MM.1S (cell line): ENCODE results near the gene MAGEF1.

ENCODE experiments used
- DNase-seq: peaks from one replicate; pipeline ENCODE4 v3.0.0-alpha.2; 2015
- H2AFZ ChIP-seq: fragments of 300-600 bp; sonication (generic); 2 replicates; pipeline ENCODE4 v1.6.0; 2016; ENCODE audit warnings: antibody characterized with exemption, low read length
- H3F3A ChIP-seq: fragments of 300-600 bp; sonication (generic); 2 replicates; pipeline ENCODE4 v1.6.1; 2016; ENCODE audit warnings: mild to moderate bottlenecking, antibody characterized with exemption, low read length, moderate library complexity, mixed read lengths; ENCODE audit not compliant: insufficient read depth
- H3K27ac ChIP-seq: fragments of 300-600 bp; sonication (generic); 2 replicates; pipeline ENCODE4 v1.5.1; 2016; ENCODE audit warnings: mild to moderate bottlenecking, low read length
- H3K27me3 ChIP-seq: fragments of 300-600 bp; sonication (generic); replicated peaks from 2 replicates; pipeline ENCODE4 v1.6.0; 2016; ENCODE audit warnings: low read length; ENCODE audit not compliant: insufficient read depth
- H3K36me3 ChIP-seq: fragments of 300-600 bp; sonication (generic); replicated peaks from 2 replicates; pipeline ENCODE4 v1.6.1; 2016; ENCODE audit warnings: mild to moderate bottlenecking, low read length, mixed read lengths; ENCODE audit not compliant: insufficient read depth
- H3K4me1 ChIP-seq: fragments of 300-600 bp; sonication (generic); 2 replicates; pipeline ENCODE4 v1.6.1; 2016; ENCODE audit warnings: low read length, mixed read lengths
- H3K4me2 ChIP-seq: fragments of 300-600 bp; sonication (generic); 2 replicates; pipeline ENCODE4 v1.6.0; 2016; ENCODE audit warnings: low read depth, low read length
- H3K4me3 ChIP-seq: fragments of 300-600 bp; sonication (generic); 2 replicates; pipeline ENCODE4 v1.5.1; 2016; ENCODE audit warnings: low read length, mixed read lengths
- H3K79me2 ChIP-seq: fragments of 300-600 bp; sonication (generic); 2 replicates; pipeline ENCODE4 v1.6.1; 2016; ENCODE audit warnings: mixed run types, low read length, mixed read lengths
- H3K9ac ChIP-seq: fragments of 300-600 bp; sonication (generic); 2 replicates; pipeline ENCODE4 v1.6.1; 2016; ENCODE audit warnings: low read length, mixed read lengths
- H3K9me2 ChIP-seq: fragments of 300-600 bp; sonication (generic); replicated peaks from 2 replicates; pipeline ENCODE4 v1.6.1; 2016; ENCODE audit warnings: mild to moderate bottlenecking, low read length, mixed read lengths; ENCODE audit not compliant: insufficient read depth
- H3K9me3 ChIP-seq: fragments of 300-600 bp; sonication (generic); replicated peaks from 2 replicates; pipeline ENCODE4 v1.6.1; 2016; ENCODE audit warnings: mild to moderate bottlenecking, low read length, mixed read lengths; ENCODE audit not compliant: insufficient read depth
- H4K20me1 ChIP-seq: fragments of 300-600 bp; sonication (generic); 2 replicates; pipeline ENCODE4 v1.6.1; 2016; ENCODE audit warnings: mild to moderate bottlenecking, low read length, moderate library complexity, mixed read lengths; ENCODE audit not compliant: insufficient read depth
- EZH2 ChIP-seq: fragments of 300-600 bp; sonication (generic); optimal IDR thresholded peaks from 2 replicates; pipeline ENCODE3; 2017; ENCODE audit warnings: low read depth, mild to moderate bottlenecking, antibody characterized with exemption, low read length, mixed read lengths
- EZH2phosphoT487 ChIP-seq: fragments of 300-600 bp; sonication (generic); IDR thresholded peaks from 2 replicates; pipeline ENCODE4 v1.6.1; 2018; ENCODE audit warnings: antibody characterized with exemption, low read length
- TF ChIP-seq, protein P1 (sequence below): fragments of 300-600 bp; sonication (generic); IDR thresholded peaks from 2 replicates; pipeline ENCODE4 v1.5.1; 2016; ENCODE audit warnings: antibody characterized with exemption, low read length, mixed read lengths

MAGEF1 gene

DNA sequence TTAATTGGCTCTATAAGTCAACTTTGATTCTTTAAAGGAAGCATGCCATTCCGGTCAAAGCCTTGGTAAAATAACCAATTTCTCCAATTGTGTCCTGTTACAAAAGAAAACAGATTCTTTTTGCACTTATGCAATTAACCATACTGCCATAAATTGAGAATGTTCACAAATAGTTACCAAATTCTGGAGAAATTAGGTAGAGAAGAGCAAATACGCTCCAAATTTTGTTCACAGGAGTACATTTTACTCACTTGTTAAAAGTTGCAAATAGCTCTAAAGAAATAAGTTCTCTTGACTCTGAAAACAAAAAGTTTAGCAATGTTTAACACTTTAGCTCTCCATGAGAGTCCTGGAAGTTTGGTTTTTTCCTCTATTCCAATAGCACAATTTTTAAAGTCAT lies 11.1 kb downstream of the MAGEF1 start:
- Histone ChIP-seq H3K4me2 (no peak overlapping the region), H3K27me3 (peaks cover 5% of the 10 kb centered on the region; the same call in 1 of the 2 replicates), H3K4me1 (no peaks in the 10 kb centered on the region), H2AFZ (no peak overlapping the region), H3K36me3 (no peaks in the 10 kb centered on the region), H4K20me1 (no peaks in the 10 kb centered on the region), H3K4me3 (no peak overlapping the region), H3K27ac (no peak overlapping the region), H3F3A (no peaks in the 10 kb centered on the region), H3K9me3 (no peaks in the 10 kb centered on the region), H3K79me2 (no peaks in the 10 kb centered on the region), H3K9me2 (no peaks in the 10 kb centered on the region), H3K9ac (no peak overlapping the region)
- no peak for DNase-seq
- TF ChIP-seq, protein P1, sequence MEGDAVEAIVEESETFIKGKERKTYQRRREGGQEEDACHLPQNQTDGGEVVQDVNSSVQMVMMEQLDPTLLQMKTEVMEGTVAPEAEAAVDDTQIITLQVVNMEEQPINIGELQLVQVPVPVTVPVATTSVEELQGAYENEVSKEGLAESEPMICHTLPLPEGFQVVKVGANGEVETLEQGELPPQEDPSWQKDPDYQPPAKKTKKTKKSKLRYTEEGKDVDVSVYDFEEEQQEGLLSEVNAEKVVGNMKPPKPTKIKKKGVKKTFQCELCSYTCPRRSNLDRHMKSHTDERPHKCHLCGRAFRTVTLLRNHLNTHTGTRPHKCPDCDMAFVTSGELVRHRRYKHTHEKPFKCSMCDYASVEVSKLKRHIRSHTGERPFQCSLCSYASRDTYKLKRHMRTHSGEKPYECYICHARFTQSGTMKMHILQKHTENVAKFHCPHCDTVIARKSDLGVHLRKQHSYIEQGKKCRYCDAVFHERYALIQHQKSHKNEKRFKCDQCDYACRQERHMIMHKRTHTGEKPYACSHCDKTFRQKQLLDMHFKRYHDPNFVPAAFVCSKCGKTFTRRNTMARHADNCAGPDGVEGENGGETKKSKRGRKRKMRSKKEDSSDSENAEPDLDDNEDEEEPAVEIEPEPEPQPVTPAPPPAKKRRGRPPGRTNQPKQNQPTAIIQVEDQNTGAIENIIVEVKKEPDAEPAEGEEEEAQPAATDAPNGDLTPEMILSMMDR, result no peak
- TF ChIP-seq EZH2phosphoT487 (no peak), EZH2 (no peak)

DNA sequence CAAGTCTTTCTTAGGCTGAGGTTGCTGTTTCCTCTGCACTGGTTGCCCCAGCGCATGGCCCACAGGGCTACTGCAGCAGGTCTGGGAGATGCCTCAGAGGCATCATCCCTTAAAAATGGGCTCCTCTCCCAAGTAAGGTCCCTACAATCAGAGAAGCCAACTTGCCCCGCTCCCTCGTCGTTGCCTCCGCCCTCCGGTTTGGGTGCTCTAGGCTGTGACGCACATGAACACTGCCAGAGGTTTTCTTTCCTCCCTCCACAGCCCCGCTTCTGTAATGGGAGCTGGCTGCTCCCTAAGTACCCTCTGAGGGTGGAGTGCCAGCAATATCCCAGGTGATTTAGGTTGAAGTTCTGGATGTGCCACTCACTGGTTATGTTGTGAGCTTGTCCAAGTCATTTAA lies 14.0 kb downstream of the MAGEF1 start:
- H3F3A ChIP-seq, result no peaks in the 10 kb centered on the region
- no peak overlapping the region for H2AFZ ChIP-seq
- no peak overlapping the region for H3K27ac ChIP-seq
- no peaks in the 10 kb centered on the region for H3K4me1 ChIP-seq
- no peak overlapping the region for H3K4me2 ChIP-seq
- no peak for DNase-seq
- no peaks in the 10 kb centered on the region for H3K79me2 ChIP-seq
- no peak for TF ChIP-seq EZH2phosphoT487
- TF ChIP-seq, protein P1, result no peak
- TF ChIP-seq EZH2, result no peak
- no peak overlapping the region for H3K4me3 ChIP-seq
- H3K36me3 ChIP-seq, result no peaks in the 10 kb centered on the region
- peaks cover 6% of the 10 kb centered on the region; the same call in 1 of the 2 replicates for H3K27me3 ChIP-seq
- no peaks in the 10 kb centered on the region for H3K9me2 ChIP-seq
- H3K9me3 ChIP-seq, result no peaks in the 10 kb centered on the region
- H4K20me1 ChIP-seq, result no peaks in the 10 kb centered on the region
- no peak overlapping the region for H3K9ac ChIP-seq

DNA sequence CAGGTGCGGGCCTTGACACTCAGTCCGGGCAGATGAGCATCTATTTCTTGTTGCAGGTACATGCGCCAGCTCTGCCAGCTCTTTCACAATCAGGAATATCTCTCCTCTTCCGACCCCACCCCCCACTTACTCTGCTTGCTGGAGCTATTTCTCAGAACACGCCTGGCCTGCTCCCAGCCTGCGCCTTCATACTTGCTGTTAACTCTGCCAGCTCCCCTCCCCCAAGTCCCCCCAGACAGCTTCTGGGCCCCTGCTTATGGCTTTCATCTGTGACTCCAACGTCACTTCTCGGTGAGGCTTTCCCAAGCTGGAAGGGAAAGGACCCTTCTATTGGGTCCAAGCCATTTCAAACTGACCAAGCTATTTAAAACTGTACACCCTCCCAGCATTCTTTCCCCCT lies 15.2 kb downstream of the MAGEF1 start:
- Histone ChIP-seq H3K9ac (no peak overlapping the region), H3K27ac (no peak overlapping the region), H3F3A (no peaks in the 10 kb centered on the region), H3K79me2 (no peaks in the 10 kb centered on the region), H2AFZ (no peak overlapping the region), H3K9me3 (no peaks in the 10 kb centered on the region), H4K20me1 (no peaks in the 10 kb centered on the region), H3K4me1 (no peaks in the 10 kb centered on the region), H3K27me3 (peaks cover 6% of the 10 kb centered on the region; the same call in 1 of the 2 replicates), H3K4me3 (no peak overlapping the region), H3K9me2 (no peaks in the 10 kb centered on the region), H3K4me2 (no peak overlapping the region), H3K36me3 (no peaks in the 10 kb centered on the region)
- DNase-seq, result no peak
- TF ChIP-seq EZH2 (no peak), EZH2phosphoT487 (no peak)
- TF ChIP-seq, protein P1, result no peak
